Embryonic facial prominence (tissue), 1 donor: ENCODE results near the gene MOV10.

Experiments used
- DNase-seq: peaks from one replicate; pipeline ENCODE4 v3.0.0-alpha.2; 2016; ENCODE audit errors: extremely low spot score

Gene MOV10

DNA sequence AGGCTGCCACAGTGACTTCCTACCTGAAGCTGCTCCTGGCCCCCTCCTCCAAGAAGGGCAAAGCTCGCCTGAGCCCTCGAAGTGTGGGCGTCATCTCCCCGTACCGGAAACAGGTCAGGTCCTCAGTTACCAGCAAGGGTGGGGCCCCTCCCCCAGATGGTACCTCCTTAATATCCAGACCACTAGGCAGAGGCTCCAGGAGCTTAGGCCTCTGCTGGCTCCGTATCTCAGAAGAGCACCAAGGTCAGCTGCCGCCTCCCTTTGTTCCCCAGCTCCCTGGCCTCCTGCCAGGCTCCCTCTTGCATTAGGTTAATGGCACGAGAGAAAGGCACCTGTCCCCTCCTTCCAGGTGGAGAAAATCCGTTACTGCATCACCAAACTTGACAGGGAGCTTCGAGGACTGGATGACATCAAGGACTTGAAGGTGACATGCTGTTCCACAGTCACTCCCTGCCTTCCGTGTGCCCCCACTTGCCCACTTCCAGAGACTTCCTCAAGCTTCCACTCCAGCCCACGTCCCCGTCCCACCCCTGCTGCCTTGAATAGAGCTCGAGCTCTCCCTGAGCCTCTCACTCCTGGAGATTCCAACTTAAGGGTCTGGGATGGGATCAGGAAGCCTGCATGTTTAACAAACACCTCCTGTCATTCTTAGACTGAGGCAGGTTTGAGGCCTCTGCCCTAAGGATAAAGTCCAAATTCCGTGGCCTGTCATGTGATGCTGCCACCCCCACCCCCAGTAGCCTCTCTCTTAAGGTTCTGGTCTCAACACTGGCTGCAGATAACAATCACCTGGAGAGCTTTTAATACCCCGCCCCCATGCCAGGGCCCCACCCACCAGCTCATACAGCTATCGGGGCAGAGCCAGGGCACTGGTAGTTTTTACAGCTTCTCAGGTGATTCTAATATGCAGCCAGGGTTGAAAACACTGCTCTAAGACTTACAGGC, 24.2 kb downstream of the MOV10 start:
- no peak for DNase-seq

DNA sequence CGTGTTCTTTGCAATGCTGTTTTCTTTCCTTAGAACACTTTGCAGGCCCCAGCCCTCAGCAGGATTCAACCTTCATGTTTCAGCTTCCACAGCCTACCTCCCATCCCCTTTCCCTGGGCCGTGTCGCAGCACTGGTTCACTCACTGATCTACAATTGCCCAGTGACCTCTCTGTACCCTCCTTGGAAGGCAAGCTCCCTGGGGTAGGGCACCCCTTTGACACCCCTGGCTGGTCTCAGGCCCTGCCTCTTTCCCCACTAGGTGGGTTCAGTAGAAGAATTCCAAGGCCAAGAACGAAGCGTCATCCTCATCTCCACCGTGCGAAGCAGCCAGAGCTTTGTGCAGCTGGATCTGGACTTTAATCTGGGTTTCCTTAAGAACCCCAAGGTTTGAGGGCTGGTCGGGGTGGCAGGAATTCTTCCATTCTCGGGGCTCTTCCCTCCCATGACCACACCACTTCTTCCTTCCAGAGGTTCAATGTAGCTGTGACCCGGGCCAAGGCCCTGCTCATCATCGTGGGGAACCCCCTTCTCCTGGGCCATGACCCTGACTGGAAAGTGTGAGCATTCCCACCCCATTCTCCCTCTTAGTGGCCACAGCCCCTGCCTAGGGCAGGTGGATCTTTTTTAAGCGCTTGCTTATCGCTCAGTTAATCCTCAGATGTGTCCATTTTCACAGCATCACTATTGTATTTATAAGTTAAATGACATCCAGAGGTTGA, 25.1 kb downstream of the MOV10 start:
- DNase-seq = no peak

DNA sequence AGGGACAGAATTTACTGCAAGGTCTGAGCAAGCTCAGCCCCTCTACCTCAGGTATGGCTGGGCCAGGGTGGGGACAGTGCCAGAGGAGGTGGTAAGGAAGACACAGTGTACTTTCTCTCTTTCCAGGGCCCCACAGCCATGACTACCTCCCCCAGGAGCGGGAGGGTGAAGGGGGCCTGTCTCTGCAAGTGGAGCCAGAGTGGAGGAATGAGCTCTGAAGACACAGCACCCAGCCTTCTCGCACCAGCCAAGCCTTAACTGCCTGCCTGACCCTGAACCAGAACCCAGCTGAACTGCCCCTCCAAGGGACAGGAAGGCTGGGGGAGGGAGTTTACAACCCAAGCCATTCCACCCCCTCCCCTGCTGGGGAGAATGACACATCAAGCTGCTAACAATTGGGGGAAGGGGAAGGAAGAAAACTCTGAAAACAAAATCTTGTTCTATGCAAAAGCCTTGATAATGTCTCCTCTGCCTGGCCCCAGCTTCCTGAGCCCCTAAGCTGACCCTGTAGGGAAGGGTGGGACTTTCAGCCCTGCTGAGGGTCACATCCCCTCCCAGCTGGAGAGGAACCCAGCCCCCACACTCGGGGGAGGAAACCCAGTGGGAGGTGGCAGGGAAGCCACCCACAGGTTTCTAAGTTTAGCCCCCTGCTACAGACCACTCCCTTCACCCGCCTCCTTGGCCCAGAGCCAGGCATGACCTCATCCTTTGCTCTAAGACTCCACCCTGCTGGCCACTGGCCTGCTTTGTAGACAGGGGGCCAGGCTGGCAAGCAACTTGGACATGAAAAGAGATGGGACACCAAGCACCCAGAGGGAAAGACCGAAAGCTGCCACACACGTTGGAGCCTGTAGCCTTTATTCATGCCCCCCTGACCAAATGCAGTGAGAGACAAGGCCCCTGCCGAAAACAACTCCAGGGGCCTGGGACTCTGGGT, 26.1 kb downstream of the MOV10 start:
- peak; percentile 79 for DNase-seq

DNA sequence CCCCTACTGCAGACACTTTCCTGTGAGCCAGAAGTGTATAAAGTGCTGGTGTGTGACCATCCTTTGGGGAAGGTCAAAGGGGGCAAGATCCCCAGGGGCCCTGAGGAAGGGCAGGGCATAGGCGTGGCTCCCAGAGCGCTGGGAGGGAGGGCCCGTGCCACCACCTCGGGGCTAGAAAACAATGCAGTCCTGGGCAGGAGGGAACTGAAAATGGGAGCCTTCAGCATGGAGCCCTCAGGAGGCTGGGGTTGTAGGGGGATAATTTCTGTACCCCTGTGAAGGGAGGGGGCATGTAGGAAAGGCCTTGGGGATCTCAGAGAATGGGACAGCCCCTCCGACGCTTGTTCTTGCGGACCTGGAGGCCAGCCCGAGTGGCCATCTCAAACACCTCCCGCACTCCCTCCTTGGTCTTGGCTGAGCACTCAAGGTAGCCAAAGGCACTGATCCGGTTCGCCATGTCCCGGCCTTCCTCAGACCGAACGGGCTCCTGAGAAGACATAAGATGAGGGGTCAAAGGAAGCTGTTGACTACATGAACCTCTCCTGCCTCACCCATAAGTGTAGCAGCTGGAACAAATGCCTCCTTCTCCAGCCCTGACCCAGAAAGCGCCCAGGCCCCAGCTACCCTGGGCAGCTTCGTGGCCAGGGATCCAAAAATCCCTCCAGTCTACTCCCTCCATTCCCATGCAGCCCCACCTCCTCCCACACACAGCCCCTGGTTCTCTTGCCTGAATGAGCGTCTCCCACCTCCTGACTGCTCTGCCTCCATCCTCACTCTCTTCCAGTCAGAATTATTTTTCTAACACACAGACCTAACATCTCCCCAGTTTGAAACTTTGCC, 27.0 kb downstream of the MOV10 start:
- DNase-seq = no peak

DNA sequence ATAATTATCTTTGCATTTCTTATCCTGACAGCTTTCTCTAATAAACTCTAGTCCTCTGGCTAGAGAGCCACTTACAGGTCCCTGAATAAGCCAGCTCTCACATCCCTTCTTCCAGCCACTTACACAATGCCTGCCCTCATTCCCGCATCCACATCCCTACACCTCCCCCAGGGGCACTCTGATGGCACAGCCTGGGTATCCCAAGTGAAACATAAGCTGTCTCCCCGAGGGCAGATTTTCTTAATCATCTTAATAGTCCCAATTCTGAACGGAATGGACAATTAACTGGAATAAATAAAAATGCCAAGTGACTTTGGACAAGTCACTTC, 27.6 kb downstream of the MOV10 start:
- no peak for DNase-seq

DNA sequence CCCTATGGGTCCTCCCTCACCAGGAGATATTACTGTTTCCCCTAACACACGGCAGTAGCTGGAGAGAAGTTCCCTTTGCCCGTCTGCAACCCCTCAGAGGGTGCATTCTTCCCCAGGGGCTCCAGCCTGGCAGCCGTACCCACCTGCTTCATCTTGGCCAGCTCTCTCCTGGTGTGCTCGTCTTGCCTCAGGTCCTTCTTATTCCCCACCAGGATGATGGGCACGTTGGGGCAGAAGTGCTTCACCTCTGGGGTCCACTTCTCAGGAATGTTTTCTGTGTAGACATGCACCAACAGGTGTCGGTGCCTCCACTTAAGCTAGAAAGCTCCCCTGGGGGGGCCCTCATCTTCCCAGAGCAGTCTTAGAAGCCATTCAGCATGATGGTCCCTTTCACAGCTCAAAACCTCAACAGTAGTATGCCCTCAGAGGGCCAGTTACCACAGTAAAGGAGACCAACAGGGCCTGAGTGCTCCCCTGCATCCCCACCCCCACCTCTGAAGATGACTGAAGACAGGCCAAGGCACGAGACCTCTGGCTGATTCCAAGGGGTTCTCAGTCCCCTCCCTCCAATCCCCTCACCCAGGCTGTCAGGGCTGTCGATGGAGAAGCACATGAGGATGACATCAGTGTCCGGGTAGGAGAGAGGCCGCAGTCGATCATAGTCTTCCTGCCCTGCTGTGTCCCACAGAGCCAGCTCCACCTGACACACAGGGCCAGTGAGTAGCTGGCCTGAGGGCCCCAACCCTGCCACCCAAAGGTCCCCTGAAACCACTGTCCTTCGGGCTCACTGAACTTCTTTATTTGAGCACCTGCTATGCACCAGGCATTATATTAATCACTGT, 28.2 kb downstream of the MOV10 start:
- DNase-seq = no peak

DNA sequence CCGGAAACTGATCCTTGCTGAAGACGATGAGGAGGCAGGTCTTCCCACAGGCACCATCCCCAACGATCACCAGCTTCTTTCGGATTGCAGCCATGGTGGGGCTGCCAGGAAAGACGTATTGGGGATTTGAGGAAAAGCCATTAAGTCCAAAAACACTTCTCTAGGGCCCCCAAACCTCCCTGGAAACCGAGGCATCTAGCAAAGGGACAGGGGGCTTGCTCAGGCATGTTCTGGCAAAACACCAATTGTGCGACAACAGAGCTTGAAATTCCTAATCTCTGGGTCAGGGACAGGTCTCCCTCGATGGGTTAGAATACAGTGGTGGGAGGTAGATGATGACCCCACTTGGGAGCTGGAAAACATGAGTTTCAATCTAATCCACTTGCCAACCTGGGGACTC, 29.2 kb downstream of the MOV10 start:
- DNase-seq = no peak

DNA sequence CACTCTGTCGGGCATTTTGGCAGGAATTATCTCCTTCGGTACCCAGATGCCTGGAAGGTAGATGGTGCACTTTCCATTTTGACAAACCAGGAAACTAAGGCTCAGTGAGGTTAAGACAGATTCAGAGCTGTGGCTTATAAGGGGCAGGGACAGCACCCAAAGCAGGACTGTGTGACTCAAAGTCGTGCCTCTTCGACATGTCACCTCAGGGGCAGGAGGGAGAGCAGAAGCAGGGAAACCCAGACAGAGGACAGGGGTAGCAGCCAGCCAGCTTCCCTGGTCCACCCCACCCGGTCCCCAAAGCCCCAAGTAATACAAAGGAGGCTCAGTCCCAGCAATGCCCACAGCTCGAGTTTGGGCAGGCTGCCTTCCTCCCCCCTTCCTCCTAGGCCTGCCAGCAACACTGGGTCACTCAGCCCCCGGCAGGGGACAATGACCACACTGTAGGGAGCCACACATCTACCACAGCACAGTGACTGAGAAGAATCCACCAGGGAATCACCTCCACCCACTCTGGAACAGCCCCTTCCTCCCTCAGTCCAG, 30.0 kb downstream of the MOV10 start:
- no peak for DNase-seq

DNA sequence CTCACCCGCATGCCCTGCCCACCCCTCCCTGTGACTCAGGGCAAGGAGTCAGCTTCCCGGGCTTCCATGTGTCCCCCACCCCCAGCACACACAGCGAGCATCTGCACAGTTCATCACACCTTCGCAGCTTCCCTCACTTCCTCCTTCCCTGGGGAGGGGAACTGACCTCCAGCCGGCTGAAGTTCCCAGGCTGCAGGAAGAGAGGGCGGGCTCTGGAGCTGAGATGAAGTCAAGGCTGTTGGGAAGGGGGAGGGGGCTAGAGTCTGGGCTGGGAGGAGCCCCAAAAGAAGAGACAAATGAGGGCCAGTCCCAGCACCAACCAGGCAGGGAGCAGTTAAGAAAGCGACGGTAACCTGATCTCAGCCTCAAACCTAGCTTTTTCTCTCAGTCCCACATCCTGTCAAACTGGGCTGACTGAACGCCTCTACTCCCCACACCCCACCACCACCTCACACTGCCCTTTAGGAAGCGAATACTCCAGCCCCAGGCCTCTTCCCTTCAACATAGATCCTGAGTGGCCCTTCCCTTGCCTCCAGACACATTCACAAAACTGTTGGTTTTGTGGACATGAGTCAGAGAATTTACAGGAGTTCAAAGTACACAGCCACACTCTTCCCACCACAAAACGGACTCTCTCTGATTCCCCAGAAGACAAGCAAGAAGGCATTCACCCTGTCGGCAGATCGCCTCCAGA, 30.6 kb downstream of the MOV10 start:
- peak; percentile 87 for DNase-seq

DNA sequence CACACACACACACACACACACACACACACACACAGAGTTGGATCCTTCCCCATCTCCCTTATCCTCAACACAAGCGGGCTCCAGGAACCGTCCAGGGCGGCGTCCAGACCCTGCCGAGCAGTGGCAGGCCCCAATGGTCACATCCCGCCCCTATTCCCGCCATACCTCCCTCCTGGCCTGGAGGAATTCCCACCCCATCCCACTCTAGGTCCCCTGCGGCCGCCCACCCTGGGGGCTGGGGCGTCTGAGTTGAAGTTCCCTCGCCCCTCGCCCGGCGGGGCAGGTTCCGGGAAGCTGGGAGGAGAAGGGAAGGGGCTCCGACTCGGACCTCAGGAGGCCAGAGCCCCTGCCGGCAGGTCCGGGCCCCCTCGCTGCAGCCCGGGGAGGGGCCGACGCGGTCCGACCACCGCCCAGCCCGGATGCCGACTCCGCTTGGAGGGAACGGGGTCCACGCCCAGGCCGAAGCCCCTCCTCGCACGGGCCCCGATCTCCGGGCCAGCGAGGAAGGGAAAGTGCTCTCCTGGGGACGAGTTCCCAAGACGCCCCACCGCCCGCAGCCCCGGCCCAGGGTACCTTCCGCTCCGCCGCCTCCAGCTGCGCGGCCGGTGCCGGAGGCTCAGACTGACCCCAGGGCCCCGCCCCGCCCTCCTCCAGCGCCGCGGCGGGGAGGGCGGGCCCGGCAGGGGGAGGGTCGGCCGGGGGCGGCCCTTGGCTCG, 32.2 kb downstream of the MOV10 start, which contains the start of gene RHOC:
RHOC (minus strand) TSS at position 623 of the 716 bp plus-strand sequence. CDS start 3,328 bp downstream, outside the sequence.
- no peak for DNase-seq

DNA sequence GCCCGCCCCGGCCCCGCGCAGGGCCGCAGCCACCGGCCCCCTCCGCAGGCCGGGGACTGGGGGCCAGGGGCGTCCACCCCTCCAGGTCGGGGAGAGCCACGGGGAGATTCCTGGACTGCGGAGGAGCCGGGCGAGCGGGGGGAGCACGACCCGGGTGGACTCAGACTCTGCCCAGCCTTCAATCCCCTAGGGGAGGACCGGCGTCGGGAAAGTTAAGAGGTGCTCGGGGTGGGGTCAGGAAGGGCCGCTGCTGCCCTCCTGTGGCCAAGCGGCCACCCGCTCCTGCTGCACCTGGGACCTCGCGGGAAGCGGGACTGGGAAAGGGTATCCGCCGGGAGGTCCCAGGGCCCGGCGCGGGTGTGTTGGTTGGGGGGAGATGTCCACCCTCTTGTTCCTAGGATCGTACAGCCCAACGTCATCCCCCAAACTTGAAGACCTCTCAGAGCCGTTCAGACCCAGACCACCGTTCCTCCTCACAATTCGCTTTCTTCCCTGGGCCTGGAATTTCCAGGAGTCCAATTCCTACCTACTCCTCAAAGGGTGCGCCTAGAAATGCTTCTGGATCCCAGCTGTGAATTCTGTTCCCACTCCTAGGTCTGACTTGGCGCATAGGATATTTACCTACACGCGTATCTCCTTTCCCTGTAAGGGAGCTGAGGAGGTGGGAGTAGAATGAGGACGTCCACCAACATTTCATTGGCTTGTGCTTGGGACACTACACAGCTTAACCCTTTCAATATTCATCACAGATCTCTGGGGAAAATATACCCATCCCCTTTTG, 33.0 kb downstream of the MOV10 start:
- DNase-seq = peak; percentile 65

DNA sequence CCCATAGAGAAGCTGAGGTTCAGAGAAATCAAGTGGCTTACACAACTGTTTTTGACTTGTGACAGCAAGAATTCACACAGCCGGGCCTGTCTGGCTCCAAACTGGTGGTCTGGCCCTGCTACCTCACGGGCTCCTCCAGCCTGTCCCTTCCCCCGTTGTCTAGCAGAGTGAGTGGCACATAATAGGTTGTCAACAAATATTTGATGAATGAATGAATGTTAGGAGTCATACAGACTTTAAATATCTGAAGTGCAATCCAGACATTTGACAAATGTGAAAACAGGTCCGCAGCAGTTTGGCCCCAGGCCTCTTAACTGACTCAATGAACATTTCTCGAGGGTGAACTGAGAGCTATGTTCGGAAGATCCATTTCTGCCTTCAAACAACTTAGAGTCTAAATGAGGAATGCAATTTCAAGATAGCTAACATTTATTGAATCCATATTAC, 33.6 kb downstream of the MOV10 start:
- DNase-seq = no peak

DNA sequence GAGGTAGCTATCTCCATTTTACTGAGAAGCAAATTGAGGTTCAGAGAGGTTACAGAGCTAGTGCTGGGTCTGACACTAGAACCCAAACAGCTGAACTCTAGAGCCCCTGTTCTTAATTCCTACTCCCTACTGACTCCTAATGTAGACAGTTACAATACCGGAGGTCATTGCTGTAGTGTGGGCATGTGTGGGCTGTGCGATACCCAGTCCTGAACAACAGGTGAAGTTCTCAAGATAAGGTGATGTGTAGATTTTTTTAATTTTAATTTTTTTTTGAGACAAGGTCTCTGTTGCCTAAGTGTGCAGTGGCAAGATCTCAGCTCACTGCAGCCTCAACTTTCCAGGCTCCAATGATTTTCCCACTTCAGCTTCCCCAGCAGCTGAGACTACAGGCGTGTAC, 34.0 kb downstream of the MOV10 start:
- DNase-seq = no peak

DNA sequence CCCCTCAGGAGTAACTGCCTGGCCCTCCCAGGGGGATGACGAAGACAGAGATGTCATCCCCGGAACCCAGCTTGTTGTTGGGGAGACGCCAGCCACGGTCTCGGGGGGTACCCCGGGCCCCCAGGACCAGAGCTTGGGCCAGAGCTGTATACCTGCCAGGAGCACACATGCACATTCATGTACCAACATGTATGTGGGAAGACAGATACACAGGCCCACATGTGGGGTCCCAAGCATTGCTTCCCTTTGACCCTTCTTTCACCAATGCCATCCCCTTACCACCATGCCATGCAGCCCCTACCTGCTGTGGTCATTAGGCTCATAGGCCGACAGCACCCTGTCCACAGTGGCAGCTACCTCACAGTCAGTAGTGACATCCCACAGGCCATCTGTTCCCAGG, 35.7 kb downstream of the MOV10 start:
- DNase-seq = no peak

DNA sequence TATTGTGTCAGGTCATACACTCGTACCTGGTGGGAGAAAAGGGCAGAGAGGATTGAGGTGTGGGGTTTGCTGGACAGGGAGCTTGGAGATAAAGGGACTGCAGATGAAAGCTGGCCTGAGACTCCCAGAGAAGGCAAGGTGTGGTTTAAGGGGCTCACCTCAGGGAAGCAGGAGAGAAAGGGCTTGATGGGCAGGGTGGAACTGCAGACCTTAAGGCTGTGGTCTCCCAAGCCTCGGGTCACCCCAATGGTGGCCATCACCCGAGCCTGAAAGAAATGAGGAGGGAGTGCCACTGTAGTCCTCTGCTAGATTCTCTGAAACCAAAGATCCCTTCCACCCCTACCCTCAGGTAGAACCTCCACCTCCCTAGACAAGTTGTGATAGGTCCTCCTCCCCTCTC, 36.1 kb downstream of the MOV10 start:
- no peak for DNase-seq

DNA sequence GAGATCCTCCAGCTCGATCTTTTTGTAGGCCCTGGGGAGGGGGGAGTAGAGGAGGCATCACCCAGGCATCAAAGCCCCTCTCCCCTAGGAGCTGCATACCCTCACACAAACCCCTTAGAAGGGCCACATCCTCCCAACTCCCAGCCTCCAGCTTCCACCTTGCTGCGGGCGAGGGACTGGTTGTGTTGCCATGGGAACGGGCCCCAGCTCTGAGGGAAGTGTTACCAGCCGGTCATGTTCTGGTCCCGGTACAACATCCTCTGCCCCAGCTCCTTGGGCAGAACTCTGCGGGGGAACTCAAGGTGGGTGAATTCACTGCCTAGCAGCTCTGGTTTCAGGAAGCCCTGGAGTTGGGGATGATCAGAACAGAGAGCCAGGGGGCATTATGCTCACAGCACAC, 36.6 kb downstream of the MOV10 start:
- no peak for DNase-seq

DNA sequence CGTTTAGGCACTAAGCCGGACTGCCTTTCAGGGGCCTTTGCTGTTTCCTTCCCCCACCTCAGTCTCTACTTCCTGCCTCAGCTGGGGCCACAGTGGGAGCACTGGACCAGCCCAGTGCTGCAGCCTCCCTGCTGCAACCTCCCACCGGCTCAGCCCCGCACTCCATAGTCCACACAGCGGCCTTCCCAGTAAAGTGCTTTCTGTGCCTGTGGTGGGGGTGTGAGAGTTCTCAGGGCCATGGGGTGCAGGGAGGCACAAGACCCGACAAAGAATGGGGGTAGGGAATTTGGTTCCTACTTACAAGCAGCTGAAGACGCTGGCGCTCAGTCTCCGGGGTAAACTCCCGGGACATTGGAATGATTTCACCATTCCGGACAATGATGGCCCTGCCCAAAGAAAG, 37.2 kb downstream of the MOV10 start:
- DNase-seq = no peak

DNA sequence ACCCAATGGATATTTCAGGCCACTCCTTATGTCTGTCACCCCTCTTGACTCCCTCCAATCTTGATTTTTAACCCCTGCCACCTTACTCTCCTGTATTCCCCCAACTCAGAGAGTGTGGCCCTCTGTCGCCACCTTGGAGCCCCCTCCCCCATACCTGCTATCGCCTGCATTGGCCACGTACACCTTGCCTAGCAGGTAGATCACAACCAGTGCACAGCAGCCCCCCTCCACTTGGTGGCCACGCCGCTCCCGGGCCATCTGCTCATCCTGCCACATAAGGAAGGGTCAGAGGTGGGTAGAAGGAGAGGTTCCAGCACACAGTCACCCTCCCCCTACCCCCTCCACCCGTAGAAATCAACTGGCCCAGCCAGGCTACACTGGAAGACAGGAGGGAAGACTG, 37.7 kb downstream of the MOV10 start:
- DNase-seq = no peak
